Vagina (tissue), 2 donors: Measurements from ENCODE around the gene FAAH. TPM values are rescaled to one million over a fixed set of nuclear protein-coding genes. Genes with fewer than 3 reads are reported as not detected.

Experiments used
- DNase-seq, 2 donors: peaks; one replicate each; pipeline ENCODE4 v3.0.0-alpha.2; 2017; ENCODE audit errors: extremely low spot score in 2 of 2
- H3K27ac ChIP-seq: fragments of 200-600 bp; sonication (generic); one replicate; pipeline ENCODE4 v1.5.1; 2019
- H3K27me3 ChIP-seq: fragments of 200-600 bp; sonication (generic); one replicate; pipeline ENCODE4 v1.5.1; 2019
- H3K36me3 ChIP-seq, 2 donors: fragments of 200-600 bp; sonication (generic); one replicate each; pipeline ENCODE4 v1.5.1; 2017 to 2019
- H3K4me1 ChIP-seq: fragments of 200-600 bp; sonication (generic); one replicate; pipeline ENCODE4 v1.5.1; 2019
- H3K4me3 ChIP-seq, 2 donors: fragments of 200-600 bp; sonication (generic); 1 replicate in 1 of 2; 2 replicates in 1 of 2; pipeline ENCODE4 v1.5.1; 2016 to 2019
- H3K9me3 ChIP-seq: fragments of 200-600 bp; sonication (generic); one replicate; pipeline ENCODE4 v1.5.1; 2019
- CTCF ChIP-seq, 3 experiments: fragments of 450-650 bp in 2 of 3; fragments of 200-600 bp in 1 of 3; sonication (generic) in 1 of 3; IDR thresholded peaks; one replicate each; pipeline ENCODE4 v1.5.1; 2017 to 2019; ENCODE audit warnings: antibody characterized with exemption in 3 of 3, mild to moderate bottlenecking in 2 of 3, moderate library complexity in 2 of 3
- POLR2A ChIP-seq, 2 donors: fragments of 450-650 bp; IDR thresholded peaks; one replicate each; pipeline ENCODE4 v1.6.1; 2017; ENCODE audit warnings: antibody characterized with exemption in 2 of 2, mild to moderate bottlenecking in 2 of 2, moderate library complexity in 2 of 2
- POLR2AphosphoS5 ChIP-seq, 2 donors: sonication (generic); formaldehyde crosslinking; IDR thresholded peaks; one replicate each; pipeline ENCODE4 v1.9.0; 2017; ENCODE audit warnings: antibody characterized with exemption in 2 of 2, mild to moderate bottlenecking in 2 of 2, low read depth in 1 of 2; ENCODE audit not compliant: insufficient read depth in 1 of 2
- intact Hi-C: fragments of 100-400 bp; cut with DNase I; formaldehyde crosslinking; loops from one replicate; pipeline ENCODE4 v1.15.1; 2023
- total RNA-seq: library from RNA; depleted of rRNA; stranded (reverse); fragments of >200 nt; gene quantifications from one replicate; pipeline ENCODE4 v1.2.3, GENCODE V29; 2016

The FAAH gene
- total RNA-seq, 1 donor from 2014 or later = 38.1 TPM

GRCh38 chr1:46407636-46408035 lies 13.5 kb downstream of the FAAH start:
- H3K36me3 ChIP-seq = peaks cover 0 to 8% of the 10 kb centered on the region in 2 donors
- H3K27ac ChIP-seq = no peak overlapping the region
- H3K9me3 ChIP-seq = no peaks in the 10 kb centered on the region
- TF ChIP-seq CTCF (IDR thresholded peaks at IDR 0.05) (no peak), POLR2A (IDR thresholded peaks at IDR 0.05) (no peak), POLR2AphosphoS5 (IDR thresholded peaks at IDR 0.05; ENCODE audit: insufficient read depth in 1 of 2, low read depth in 1 of 2) (no peak)
- H3K4me3 ChIP-seq = no peak overlapping the region
- no peaks in the 10 kb centered on the region for H3K27me3 ChIP-seq
- peaks cover 11% of the 10 kb centered on the region for H3K4me1 ChIP-seq
- DNase-seq = no peak
- intact Hi-C loops = loop anchor here (5.0 to 10.0 kb wide), 2 partner anchors 120 to 317 kb away; no protein-coding TSS in a partner anchor

GRCh38 chr1:46408356-46409062 lies 14.4 kb downstream of the FAAH start:
- intact Hi-C loops = loop anchor here (5.0 to 10.0 kb wide), 2 partner anchors 119 to 316 kb away; no protein-coding TSS in a partner anchor
- H3K4me1 ChIP-seq = peaks cover 9% of the 10 kb centered on the region
- no peak for DNase-seq
- no peak overlapping the region for H3K4me3 ChIP-seq
- H3K36me3 ChIP-seq = peaks cover 0 to 8% of the 10 kb centered on the region in 2 donors
- TF ChIP-seq CTCF (IDR thresholded peaks at IDR 0.05) = no peak
- no peak for TF ChIP-seq POLR2A (IDR thresholded peaks at IDR 0.05)
- TF ChIP-seq POLR2AphosphoS5 (IDR thresholded peaks at IDR 0.05; ENCODE audit: insufficient read depth in 1 of 2, low read depth in 1 of 2) = no peak
- no peaks in the 10 kb centered on the region for H3K27me3 ChIP-seq
- H3K9me3 ChIP-seq = no peaks in the 10 kb centered on the region
- no peak overlapping the region for H3K27ac ChIP-seq

GRCh38 chr1:46409063-46409372 lies 14.9 kb downstream of the FAAH start:
- Histone ChIP-seq H3K36me3 (peaks cover 0 to 8% of the 10 kb centered on the region in 2 donors), H3K27me3 (no peaks in the 10 kb centered on the region), H3K27ac (no peak overlapping the region), H3K9me3 (no peaks in the 10 kb centered on the region), H3K4me1 (peaks cover 9% of the 10 kb centered on the region), H3K4me3 (no peak overlapping the region)
- DNase-seq = no peak
- intact Hi-C loops = loop anchor here (5.0 to 10.0 kb wide), 2 partner anchors 118 to 316 kb away; no protein-coding TSS in a partner anchor
- TF ChIP-seq POLR2AphosphoS5 (IDR thresholded peaks at IDR 0.05; ENCODE audit: insufficient read depth in 1 of 2, low read depth in 1 of 2) (no peak), CTCF (IDR thresholded peaks at IDR 0.05) (no peak), POLR2A (IDR thresholded peaks at IDR 0.05) (no peak)

GRCh38 chr1:46410156-46411009 lies 16.3 kb downstream of the FAAH start:
- Histone ChIP-seq H3K36me3 (peaks cover 0 to 8% of the 10 kb centered on the region in 2 donors), H3K9me3 (no peaks in the 10 kb centered on the region), H3K27me3 (no peaks in the 10 kb centered on the region), H3K4me3 (no peak overlapping the region), H3K27ac (no peak overlapping the region), H3K4me1 (peaks cover 9% of the 10 kb centered on the region)
- TF ChIP-seq POLR2A (IDR thresholded peaks at IDR 0.05) (no peak), POLR2AphosphoS5 (IDR thresholded peaks at IDR 0.05; ENCODE audit: insufficient read depth in 1 of 2, low read depth in 1 of 2) (no peak), CTCF (IDR thresholded peaks at IDR 0.05) (no peak)
- DNase-seq = no peak
- intact Hi-C loops = no loop called here
